ENCODE results near the gene WDR72.
"Not testable (repeated sequence)": the region's sequence is repeated elsewhere in the genome, so short reads cannot be mapped to it uniquely, and the experiment has no call there.

Gene WDR72

GRCh38 chr15:53716909-53717876, 42.3 kb downstream of the WDR72 start:
- peak; percentile 34 for DNase-seq
- in situ Hi-C loops (cut with HindIII; ENCODE audit: low pct_ligation_motif_present, low pct_unique_long_range_greater_than_20kb, low sequenced_read_pairs): no loop called here

- no peak for DNase-seq
- in situ Hi-C loops (cut with HindIII; ENCODE audit: low pct_ligation_motif_present, low pct_unique_long_range_greater_than_20kb, low sequenced_read_pairs): no loop called here
Observed at GRCh38 chr15:53713218-53713617, 46.2 kb downstream of the WDR72 start.

- peak; percentile 43 for DNase-seq
- in situ Hi-C loops (cut with HindIII; ENCODE audit: low pct_ligation_motif_present, low pct_unique_long_range_greater_than_20kb, low sequenced_read_pairs): no loop called here
Observed at GRCh38 chr15:53710906-53711305, 48.6 kb downstream of the WDR72 start.

GRCh38 chr15:53709821-53710220, 49.6 kb downstream of the WDR72 start:
- in situ Hi-C loops (cut with HindIII; ENCODE audit: low pct_ligation_motif_present, low pct_unique_long_range_greater_than_20kb, low sequenced_read_pairs): no loop called here
- DNase-seq: no peak

GRCh38 chr15:53695365-53695764, 64.1 kb downstream of the WDR72 start:
- no peak for DNase-seq
- in situ Hi-C loops (cut with HindIII; ENCODE audit: low pct_ligation_motif_present, low pct_unique_long_range_greater_than_20kb, low sequenced_read_pairs): no loop called here

GRCh38 chr15:53694476-53694874, 65.0 kb downstream of the WDR72 start:
- in situ Hi-C loops (cut with HindIII; ENCODE audit: low pct_ligation_motif_present, low pct_unique_long_range_greater_than_20kb, low sequenced_read_pairs): no loop called here

GRCh38 chr15:53693729-53694475, 65.6 kb downstream of the WDR72 start:
- in situ Hi-C loops (cut with HindIII; ENCODE audit: low pct_ligation_motif_present, low pct_unique_long_range_greater_than_20kb, low sequenced_read_pairs): no loop called here
- no peak for DNase-seq

More at GRCh38 chr15:53694476-53694874, 65.0 kb downstream of the WDR72 start:
- DNase-seq: no peak

- DNase-seq; in situ Hi-C loops (cut with HindIII; ENCODE audit: low pct_ligation_motif_present, low pct_unique_long_range_greater_than_20kb, low sequenced_read_pairs): not testable (repeated sequence)
Observed at GRCh38 chr15:53684162-53684561, 75.3 kb downstream of the WDR72 start.

GRCh38 chr15:53681056-53681455, 78.4 kb downstream of the WDR72 start:
- in situ Hi-C loops (cut with HindIII; ENCODE audit: low pct_ligation_motif_present, low pct_unique_long_range_greater_than_20kb, low sequenced_read_pairs): no loop called here
- DNase-seq: no peak

- DNase-seq: no peak
- in situ Hi-C loops (cut with HindIII; ENCODE audit: low pct_ligation_motif_present, low pct_unique_long_range_greater_than_20kb, low sequenced_read_pairs): no loop called here
Observed at GRCh38 chr15:53675832-53676231, 83.6 kb downstream of the WDR72 start.

GRCh38 chr15:53671545-53671944, 87.9 kb downstream of the WDR72 start:
- DNase-seq: no peak
- in situ Hi-C loops (cut with HindIII; ENCODE audit: low pct_ligation_motif_present, low pct_unique_long_range_greater_than_20kb, low sequenced_read_pairs): no loop called here

- no peak for DNase-seq
- in situ Hi-C loops (cut with HindIII; ENCODE audit: low pct_ligation_motif_present, low pct_unique_long_range_greater_than_20kb, low sequenced_read_pairs): no loop called here
Observed at GRCh38 chr15:53670701-53671100, 88.8 kb downstream of the WDR72 start.

- in situ Hi-C loops (cut with HindIII; ENCODE audit: low pct_ligation_motif_present, low pct_unique_long_range_greater_than_20kb, low sequenced_read_pairs): no loop called here
- DNase-seq: peak; percentile 4
Observed at GRCh38 chr15:53665930-53666329, 93.5 kb downstream of the WDR72 start.

GRCh38 chr15:53658827-53659555, 100.5 kb downstream of the WDR72 start:
- DNase-seq: no peak
- in situ Hi-C loops (cut with HindIII; ENCODE audit: low pct_ligation_motif_present, low pct_unique_long_range_greater_than_20kb, low sequenced_read_pairs): no loop called here

GRCh38 chr15:53658255-53658654, 101.2 kb downstream of the WDR72 start:
- in situ Hi-C loops (cut with HindIII; ENCODE audit: low pct_ligation_motif_present, low pct_unique_long_range_greater_than_20kb, low sequenced_read_pairs): no loop called here
- DNase-seq: no peak

GRCh38 chr15:53648934-53649333, 110.5 kb downstream of the WDR72 start:
- in situ Hi-C loops (cut with HindIII; ENCODE audit: low pct_ligation_motif_present, low pct_unique_long_range_greater_than_20kb, low sequenced_read_pairs): no loop called here
- DNase-seq: no peak

GRCh38 chr15:53644660-53645059, 114.8 kb downstream of the WDR72 start:
- in situ Hi-C loops (cut with HindIII; ENCODE audit: low pct_ligation_motif_present, low pct_unique_long_range_greater_than_20kb, low sequenced_read_pairs): no loop called here
- no peak for DNase-seq

GRCh38 chr15:53634517-53635106, 124.9 kb downstream of the WDR72 start:
- DNase-seq: no peak
- in situ Hi-C loops (cut with HindIII; ENCODE audit: low pct_ligation_motif_present, low pct_unique_long_range_greater_than_20kb, low sequenced_read_pairs): no loop called here

- no peak for DNase-seq
- in situ Hi-C loops (cut with HindIII; ENCODE audit: low pct_ligation_motif_present, low pct_unique_long_range_greater_than_20kb, low sequenced_read_pairs): no loop called here
Observed at GRCh38 chr15:53627279-53627678, 132.2 kb downstream of the WDR72 start.
